ENCODE results near the gene CRCP.

The CRCP gene

DNA sequence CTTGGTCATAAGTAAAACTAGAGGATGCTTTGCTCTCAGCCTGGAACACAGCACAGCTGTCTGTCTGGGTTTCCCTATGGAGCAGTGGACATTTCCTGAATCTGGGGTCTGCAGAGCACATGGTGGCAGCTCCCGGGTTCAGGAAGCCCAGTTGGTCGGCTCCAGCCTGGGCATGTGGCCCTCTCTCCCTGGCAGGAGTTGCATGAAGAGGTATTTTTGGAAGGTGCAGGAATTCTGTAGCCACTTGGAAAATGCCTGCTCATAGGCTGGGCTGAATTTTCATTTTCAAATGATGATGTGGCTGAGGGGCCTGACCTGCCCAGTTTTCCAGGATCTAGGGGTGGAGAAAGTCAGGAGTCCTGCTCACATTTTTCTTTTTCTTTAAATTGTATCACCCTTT is 83.8 kb downstream of the CRCP start:
- no peak overlapping the region for H2BK5ac ChIP-seq (ENCODE audit: low read depth, low read length, poor library complexity, severe bottlenecking)
- H4K8ac ChIP-seq (ENCODE audit: low read length), result no peak overlapping the region
- no peak overlapping the region for H3K18ac ChIP-seq (ENCODE audit: low read depth in 1 of 2, low read length in 2 of 2)
- no peaks in the 10 kb centered on the region for H3K36me3 ChIP-seq (ENCODE audit: control insufficient read depth in 1 of 2, insufficient read depth in 2 of 2, low read depth in 1 of 2, low read length in 2 of 2)
- no peak overlapping the region for H2BK12ac ChIP-seq (ENCODE audit: low read length in 2 of 2)
- no peak for DNase-seq
- 70% methylated on average over 2 of the region's 2 CpGs for WGBS
- no peak overlapping the region for H3K23ac ChIP-seq (ENCODE audit: low read length in 2 of 2)
- H3K27me3 ChIP-seq (ENCODE audit: control insufficient read depth in 1 of 2, insufficient read depth in 1 of 2, low read length in 2 of 2), result peaks cover 0 to 4% of the 10 kb centered on the region in 2 experiments
- no peaks in the 10 kb centered on the region for H3K4me1 ChIP-seq (ENCODE audit: control insufficient read depth, insufficient read depth, low read depth, low read length)
- H2AFZ ChIP-seq (ENCODE audit: low read depth, low read length), result no peak overlapping the region
- no peak overlapping the region for H2BK120ac ChIP-seq (ENCODE audit: low read depth, low read length)
- H2AK5ac ChIP-seq (ENCODE audit: low read length, severe bottlenecking), result no peak overlapping the region
- no peak overlapping the region for H3K4ac ChIP-seq (ENCODE audit: low read depth in 1 of 2, low read length in 2 of 2)
- no peak overlapping the region for H3K27ac ChIP-seq (ENCODE audit: low read length, poor library complexity, severe bottlenecking)
- no peaks in the 10 kb centered on the region for H3K9me3 ChIP-seq (ENCODE audit: control insufficient read depth, low read length)
- no peak overlapping the region for H4K91ac ChIP-seq (ENCODE audit: low read length)
- no peak overlapping the region for H3K4me3 ChIP-seq (ENCODE audit: insufficient read depth in 1 of 2, low read depth in 1 of 2, low read length in 2 of 2)
- no peak overlapping the region for H3K4me2 ChIP-seq (ENCODE audit: low read length, poor library complexity, severe bottlenecking)
- H2BK15ac ChIP-seq (ENCODE audit: low read depth, poor library complexity, severe bottlenecking), result no peak overlapping the region
- no peaks in the 10 kb centered on the region for H3K79me1 ChIP-seq (replicated peaks; ENCODE audit: low read length, poor library complexity, severe bottlenecking)
- H3K14ac ChIP-seq (ENCODE audit: low read length in 2 of 2), result no peak overlapping the region
- no peak overlapping the region for H3K9ac ChIP-seq (ENCODE audit: low read length)

DNA sequence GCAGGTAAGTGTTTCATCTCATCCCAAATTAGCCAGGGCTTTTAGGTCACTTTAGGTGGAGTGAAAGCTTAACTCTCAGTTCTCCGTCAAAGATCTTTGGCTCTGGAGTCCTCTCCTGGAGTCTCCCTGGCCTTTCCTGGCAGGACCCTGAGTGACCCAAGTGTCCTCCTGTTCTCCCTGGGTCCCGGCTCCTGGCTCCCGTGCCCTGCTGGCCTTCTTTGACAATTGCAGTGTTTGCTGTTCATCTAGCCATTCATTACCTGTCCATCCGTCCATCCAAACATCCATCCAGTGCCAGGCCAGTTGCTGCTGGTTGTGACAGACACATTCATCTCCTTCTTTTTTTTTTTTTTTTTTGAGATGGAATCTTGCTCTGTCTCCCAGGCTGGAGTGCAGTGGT is 84.3 kb downstream of the CRCP start:
- Histone ChIP-seq H2AK5ac (ENCODE audit: low read length, severe bottlenecking) (no peak overlapping the region), H3K4me1 (ENCODE audit: control insufficient read depth, insufficient read depth, low read depth, low read length) (no peaks in the 10 kb centered on the region), H2AFZ (ENCODE audit: low read depth, low read length) (no peak overlapping the region), H3K23ac (ENCODE audit: low read length in 2 of 2) (no peak overlapping the region), H3K18ac (ENCODE audit: low read depth in 1 of 2, low read length in 2 of 2) (no peak overlapping the region), H2BK5ac (ENCODE audit: low read depth, low read length, poor library complexity, severe bottlenecking) (no peak overlapping the region), H3K27ac (ENCODE audit: low read length, poor library complexity, severe bottlenecking) (no peak overlapping the region), H2BK12ac (ENCODE audit: low read length in 2 of 2) (no peak overlapping the region), H3K9me3 (ENCODE audit: control insufficient read depth, low read length) (no peaks in the 10 kb centered on the region), H3K4me3 (ENCODE audit: insufficient read depth in 1 of 2, low read depth in 1 of 2, low read length in 2 of 2) (no peak overlapping the region), H3K4me2 (ENCODE audit: low read length, poor library complexity, severe bottlenecking) (no peak overlapping the region), H3K14ac (ENCODE audit: low read length in 2 of 2) (no peak overlapping the region), H3K36me3 (ENCODE audit: control insufficient read depth in 1 of 2, insufficient read depth in 2 of 2, low read depth in 1 of 2, low read length in 2 of 2) (no peaks in the 10 kb centered on the region), H3K9ac (ENCODE audit: low read length) (no peak overlapping the region), H3K27me3 (ENCODE audit: control insufficient read depth in 1 of 2, insufficient read depth in 1 of 2, low read length in 2 of 2) (peaks cover 0 to 4% of the 10 kb centered on the region in 2 experiments), H4K91ac (ENCODE audit: low read length) (no peak overlapping the region), H4K8ac (ENCODE audit: low read length) (no peak overlapping the region), H2BK15ac (ENCODE audit: low read depth, poor library complexity, severe bottlenecking) (no peak overlapping the region), H3K4ac (ENCODE audit: low read depth in 1 of 2, low read length in 2 of 2) (no peak overlapping the region), H3K79me1 (replicated peaks; ENCODE audit: low read length, poor library complexity, severe bottlenecking) (no peaks in the 10 kb centered on the region), H2BK120ac (ENCODE audit: low read depth, low read length) (no peak overlapping the region)
- DNase-seq, result no peak
- 96% methylated on average over 4 of the region's 4 CpGs for WGBS

DNA sequence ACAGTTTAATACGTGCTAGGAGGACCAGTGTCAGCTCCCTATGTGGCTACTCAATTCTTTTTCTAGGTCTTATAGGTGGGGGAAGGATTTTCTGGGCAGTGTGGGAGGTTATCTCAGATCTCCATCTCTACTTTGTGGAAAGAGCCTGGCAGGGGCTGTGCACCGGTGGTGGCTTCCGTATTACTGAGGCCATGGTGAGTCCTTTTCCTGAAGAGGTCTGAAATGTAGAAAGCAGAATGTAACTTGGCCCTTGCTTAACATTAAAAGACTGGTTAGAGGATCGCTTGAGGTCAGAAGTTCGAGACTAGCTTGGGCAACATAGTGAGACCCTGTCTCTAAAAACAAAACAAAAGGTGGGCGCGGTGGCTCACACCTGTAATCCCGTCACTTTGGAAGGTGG is 87.8 kb downstream of the CRCP start:
- Histone ChIP-seq H3K27me3 (ENCODE audit: control insufficient read depth in 1 of 2, insufficient read depth in 1 of 2, low read length in 2 of 2) (peaks cover 0 to 4% of the 10 kb centered on the region in 2 experiments), H4K91ac (ENCODE audit: low read length) (no peak overlapping the region), H2BK120ac (ENCODE audit: low read depth, low read length) (no peak overlapping the region), H3K4me2 (ENCODE audit: low read length, poor library complexity, severe bottlenecking) (no peak overlapping the region), H3K36me3 (ENCODE audit: control insufficient read depth in 1 of 2, insufficient read depth in 2 of 2, low read depth in 1 of 2, low read length in 2 of 2) (no peaks in the 10 kb centered on the region), H4K8ac (ENCODE audit: low read length) (no peak overlapping the region), H3K14ac (ENCODE audit: low read length in 2 of 2) (no peak overlapping the region), H3K9me3 (ENCODE audit: control insufficient read depth, low read length) (no peaks in the 10 kb centered on the region), H2BK5ac (ENCODE audit: low read depth, low read length, poor library complexity, severe bottlenecking) (no peak overlapping the region), H3K4me3 (ENCODE audit: insufficient read depth in 1 of 2, low read depth in 1 of 2, low read length in 2 of 2) (no peak overlapping the region), H3K18ac (ENCODE audit: low read depth in 1 of 2, low read length in 2 of 2) (no peak overlapping the region), H2AFZ (ENCODE audit: low read depth, low read length) (no peak overlapping the region), H3K27ac (ENCODE audit: low read length, poor library complexity, severe bottlenecking) (no peak overlapping the region), H3K4me1 (ENCODE audit: control insufficient read depth, insufficient read depth, low read depth, low read length) (peaks cover 6% of the 10 kb centered on the region), H3K79me1 (replicated peaks; ENCODE audit: low read length, poor library complexity, severe bottlenecking) (peaks cover 12% of the 10 kb centered on the region), H2AK5ac (ENCODE audit: low read length, severe bottlenecking) (no peak overlapping the region), H3K23ac (ENCODE audit: low read length in 2 of 2) (no peak overlapping the region), H2BK12ac (ENCODE audit: low read length in 2 of 2) (peak overlapping the region in 1 of 2 experiments; percentile 55), H3K4ac (ENCODE audit: low read depth in 1 of 2, low read length in 2 of 2) (no peak overlapping the region), H2BK15ac (ENCODE audit: low read depth, poor library complexity, severe bottlenecking) (no peak overlapping the region), H3K9ac (ENCODE audit: low read length) (no peak overlapping the region)
- WGBS, result 90% methylated on average over 8 of the region's 8 CpGs
- no peak for DNase-seq
